Endothelial cell of umbilical vein (primary cell): Measurements from ENCODE around the gene CAMSAP3. TPM values are rescaled to one million over a fixed set of nuclear protein-coding genes. Genes with fewer than 3 reads are reported as not detected.

ENCODE experiments used
- BruUV-seq: library from RNA; stranded (reverse); fragments of 400-500 nt; replicated peaks from 2 replicates; lab custom pipeline; 2021; lab: Mats Ljungman, UMichigan
- CTCF ChIA-PET: fragments of 300-600, 350-600 bp; sonication (Branson Sonifier 250); formaldehyde crosslinking; loops from one replicate; lab custom pipeline; 2021; ENCODE audit warnings: antibody characterized with exemption, inconsistent platforms; lab: Charles Lee
- POLR2A ChIA-PET: fragments of 300-600, 350-600 bp; sonication (Branson Sonifier 250); formaldehyde crosslinking; loops from one replicate; lab custom pipeline; 2021; ENCODE audit warnings: antibody characterized with exemption, inconsistent platforms; lab: Charles Lee
- DNase-seq: peaks from one replicate; pipeline ENCODE4 v3.0.0-alpha.2; 2011; ENCODE audit warnings: low read depth, low spot score
- FAIRE-seq: peaks from 2 replicates; lab custom pipeline; 2011; peaks lifted over from hg19 to GRCh38; lab: Jason Lieb, UNC
- H2AFZ ChIP-seq: 2 replicates; pipeline ENCODE4 v1.6.0; 2012; ENCODE audit warnings: low read depth, low read length, control low read depth, inconsistent platforms
- H3K27ac ChIP-seq: 2 replicates; pipeline ENCODE4 v1.5.1; 2011; ENCODE audit warnings: low read depth, mild to moderate bottlenecking, control low read depth, low read length, moderate library complexity; ENCODE audit not compliant: insufficient read depth
- H3K27me3 ChIP-seq, 2 experiments: 2 replicates each; pipeline versions ENCODE4 v1.6.0 to v1.6.1; 2011; ENCODE audit warnings: low read length in 2 of 2, mixed read lengths in 1 of 2; ENCODE audit not compliant: control insufficient read depth in 2 of 2, insufficient read depth in 2 of 2
- H3K36me3 ChIP-seq, 2 experiments: 2 replicates in 1 of 2; 3 replicates in 1 of 2; pipeline ENCODE4 v1.5.1; 2011; ENCODE audit warnings: low read length in 2 of 2, mild to moderate bottlenecking in 1 of 2, moderate library complexity in 1 of 2; ENCODE audit not compliant: control insufficient read depth in 2 of 2, insufficient read depth in 2 of 2; ENCODE audit errors: extremely low read depth in 1 of 2
- H3K4me1 ChIP-seq: 3 replicates; pipeline ENCODE4 v1.5.1; 2011; ENCODE audit warnings: mild to moderate bottlenecking, low read length; ENCODE audit not compliant: control insufficient read depth, insufficient read depth; ENCODE audit errors: extremely low read depth
- H3K4me2 ChIP-seq: 2 replicates; pipeline ENCODE4 v1.6.1; 2011; ENCODE audit warnings: low read length, control low read depth, mixed read lengths; ENCODE audit not compliant: insufficient read depth
- H3K4me3 ChIP-seq, 3 experiments: fragments of 200-600 bp in 1 of 3; sonication (generic), shearing (Covaris generic) in 1 of 3; replicated peaks in 1 of 3; 2 replicates each; pipeline ENCODE4 v1.5.1; 2011 to 2016; ENCODE audit warnings: control low read depth in 3 of 3, low read length in 3 of 3, mild to moderate bottlenecking in 2 of 3, inconsistent platforms in 1 of 3, low read depth in 1 of 3, moderate library complexity in 1 of 3; ENCODE audit not compliant: insufficient read depth in 1 of 3
- H3K79me2 ChIP-seq: 2 replicates; pipeline ENCODE4 v1.6.0; 2012; ENCODE audit warnings: low read length, inconsistent platforms; ENCODE audit not compliant: control insufficient read depth, insufficient read depth
- H3K9ac ChIP-seq: replicated peaks from 2 replicates; pipeline ENCODE3; 2011; ENCODE audit warnings: low read length, control low read depth; ENCODE audit not compliant: insufficient read depth; ENCODE audit errors: extremely low read depth
- H3K9me1 ChIP-seq: replicated peaks from 3 replicates; pipeline ENCODE4 v1.6.0; 2011; ENCODE audit warnings: mild to moderate bottlenecking, low read length; ENCODE audit not compliant: control insufficient read depth, insufficient read depth; ENCODE audit errors: extremely low read depth
- H3K9me3 ChIP-seq: replicated peaks from 2 replicates; pipeline ENCODE4 v1.5.1; 2012; ENCODE audit warnings: low read length, inconsistent platforms; ENCODE audit not compliant: control insufficient read depth, insufficient read depth
- H4K20me1 ChIP-seq: replicated peaks from 2 replicates; pipeline ENCODE3; 2011; ENCODE audit warnings: mild to moderate bottlenecking, low read length; ENCODE audit not compliant: control insufficient read depth, insufficient read depth; ENCODE audit errors: extremely low read depth
- EZH2 ChIP-seq: IDR thresholded peaks from 2 replicates; pipeline ENCODE4 v1.6.1; 2012; ENCODE audit warnings: borderline replicate concordance, low read depth, mild to moderate bottlenecking, moderate library complexity, low read length, inconsistent platforms; ENCODE audit not compliant: severe bottlenecking
- FOS ChIP-seq: IDR thresholded peaks from 2 replicates; pipeline ENCODE4 v1.6.1; 2011; ENCODE audit warnings: mild to moderate bottlenecking, low read length, moderate library complexity, borderline replicate concordance; ENCODE audit not compliant: insufficient read depth
- GATA2 ChIP-seq: IDR thresholded peaks from 2 replicates; pipeline ENCODE4 v1.7.0; 2011; ENCODE audit warnings: low read depth, mild to moderate bottlenecking, moderate library complexity, mixed read lengths, low read length; ENCODE audit not compliant: insufficient read length, insufficient read depth
- JUN ChIP-seq: IDR thresholded peaks from 2 replicates; pipeline ENCODE4 v1.6.1; 2011; ENCODE audit warnings: borderline replicate concordance, low read depth; ENCODE audit not compliant: insufficient read length, insufficient read depth
- MYC ChIP-seq: IDR thresholded peaks from one replicate; pipeline ENCODE4 v1.6.1; 2011; ENCODE audit warnings: mild to moderate bottlenecking, low read depth, low read length
- POLR2A ChIP-seq: IDR thresholded peaks from 2 replicates; pipeline ENCODE4 v1.6.1; 2012; ENCODE audit warnings: low read depth, mild to moderate bottlenecking, control low read depth, low read length
- POLR2AphosphoS5 ChIP-seq: IDR thresholded peaks from 2 replicates; pipeline ENCODE4 v1.6.1; 2012; ENCODE audit warnings: low read depth, mild to moderate bottlenecking, control low read depth, low read length, moderate library complexity; ENCODE audit not compliant: insufficient read depth
- dilution Hi-C: fragments of 300-500 bp; cut with MboI; formaldehyde crosslinking; loops from one replicate; pipeline ENCODE4 v1.15.0; 2019; ENCODE audit warnings: low sequenced_read_pairs; ENCODE audit not compliant: extremely low pct_ligation_motif_present
- intact Hi-C: fragments of 100-400 bp; cut with micrococcal nuclease; formaldehyde crosslinking; loops from one replicate; pipeline ENCODE4 v1.10.0; 2022
- polyA plus RNA-seq, 4 experiments: library from polyadenylated mRNA; depleted of rRNA in 3 of 4; stranded (reverse) in 3 of 4; unstranded in 1 of 4; fragments of >200 nt; gene quantifications; 2 replicates each; pipeline versions ENCODE4 v1.2.1 to v1.2.3, GENCODE V29; 2011 to 2012; ENCODE audit warnings: missing spikeins in 1 of 4
- total RNA-seq: library from RNA; stranded (reverse); gene quantifications from 2 replicates; pipeline ENCODE4 v1.2.3, GENCODE V29; 2021
- TF ChIP-seq, protein P1 (sequence below): IDR thresholded peaks from 2 replicates; pipeline ENCODE4 v1.6.1; 2011; ENCODE audit not compliant: insufficient read depth, insufficient read length

The CAMSAP3 gene
- total and polyA plus RNA-seq, 2 donors (not counting 3 experiments of a cell fraction or from before 2014, with no cell fraction given): 0.11 to 0.22 TPM

DNA sequence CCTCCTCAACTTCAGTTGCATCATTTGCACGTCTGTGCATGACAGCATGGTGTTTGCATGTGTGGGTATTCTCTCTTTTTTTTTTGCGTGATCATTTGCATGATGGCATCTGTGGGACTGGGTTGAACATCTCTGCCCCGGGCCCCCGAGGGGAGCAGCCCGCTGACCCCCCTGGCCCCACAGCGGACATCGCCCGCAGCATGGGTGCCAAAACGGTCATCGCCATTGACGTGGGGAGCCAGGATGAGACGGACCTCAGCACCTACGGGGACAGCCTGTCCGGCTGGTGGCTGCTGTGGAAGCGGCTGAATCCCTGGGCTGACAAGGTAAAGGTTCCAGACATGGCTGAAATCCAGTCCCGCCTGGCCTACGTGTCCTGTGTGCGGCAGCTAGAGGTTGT is 37.0 kb upstream of the CAMSAP3 start:
- BruUV-seq: no TSS peak
- Histone ChIP-seq H3K27ac (no peak overlapping the region), H3K9me3 (no peaks in the 10 kb centered on the region), H3K4me3 (no peak overlapping the region), H3K36me3 (peaks cover 3 to 41% of the 10 kb centered on the region in 2 experiments), H3K4me2 (no peak overlapping the region), H4K20me1 (no peaks in the 10 kb centered on the region), H3K27me3 (no peaks in the 10 kb centered on the region), H3K9me1 (no peaks in the 10 kb centered on the region), H2AFZ (no peak overlapping the region), H3K4me1 (no peaks in the 10 kb centered on the region), H3K9ac (no peak overlapping the region), H3K79me2 (no peaks in the 10 kb centered on the region)
- FAIRE-seq (no peak), DNase-seq (no peak)
- POLR2A ChIA-PET: interaction anchor here (0.5 kb wide), 2 partner anchors 10 to 343 kb away, joined by 3 to 5 read pairs; no protein-coding TSS in a partner anchor
- intact Hi-C loops (no loop called here), dilution Hi-C loops (no loop called here)
- CTCF ChIA-PET: interaction anchor here (3.6 kb wide), 1 partner anchor 10 kb away, joined by 22 read pairs; no protein-coding TSS in a partner anchor
- no peak for TF ChIP-seq JUN
- no peak for TF ChIP-seq POLR2AphosphoS5
- TF ChIP-seq FOS: no peak
- no peak for TF ChIP-seq MYC
- TF ChIP-seq, protein P1, sequence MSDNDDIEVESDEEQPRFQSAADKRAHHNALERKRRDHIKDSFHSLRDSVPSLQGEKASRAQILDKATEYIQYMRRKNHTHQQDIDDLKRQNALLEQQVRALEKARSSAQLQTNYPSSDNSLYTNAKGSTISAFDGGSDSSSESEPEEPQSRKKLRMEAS: no peak
- no peak for TF ChIP-seq EZH2

DNA sequence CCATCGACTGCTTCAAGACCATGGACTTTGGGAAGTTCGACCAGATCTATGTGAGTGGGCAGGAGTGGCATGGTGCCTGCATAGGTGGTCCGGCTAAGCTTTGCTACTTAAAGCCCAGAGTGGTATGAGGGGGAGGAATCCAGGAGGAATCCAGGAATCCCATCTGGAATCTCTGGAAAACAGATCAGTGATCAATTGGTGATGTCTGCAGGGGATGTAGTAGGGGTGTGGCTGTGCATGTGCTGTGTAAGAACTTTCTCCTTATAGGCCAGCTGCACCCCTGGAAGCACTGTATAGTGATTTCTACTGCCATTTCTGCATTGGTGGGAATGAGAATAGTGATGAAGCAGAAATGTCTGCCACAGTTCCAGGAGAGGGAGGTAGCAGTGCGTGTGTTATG is 36.6 kb upstream of the CAMSAP3 start:
- intact Hi-C loops (no loop called here), dilution Hi-C loops (no loop called here)
- FAIRE-seq: no peak
- no peaks in the 10 kb centered on the region for H3K79me2 ChIP-seq
- no peaks in the 10 kb centered on the region for H3K9me1 ChIP-seq
- no peak overlapping the region for H3K27ac ChIP-seq
- no peak overlapping the region for H2AFZ ChIP-seq
- H3K4me1 ChIP-seq: no peaks in the 10 kb centered on the region
- no peak overlapping the region for H3K9ac ChIP-seq
- no peaks in the 10 kb centered on the region for H4K20me1 ChIP-seq
- no peak overlapping the region for H3K4me3 ChIP-seq
- H3K36me3 ChIP-seq: peaks cover 3 to 40% of the 10 kb centered on the region in 2 experiments
- H3K27me3 ChIP-seq: no peaks in the 10 kb centered on the region
- no peaks in the 10 kb centered on the region for H3K9me3 ChIP-seq
- TF ChIP-seq, protein P1: no peak
- TF ChIP-seq JUN: no peak
- no peak for TF ChIP-seq POLR2A
- no peak for TF ChIP-seq POLR2AphosphoS5
- no peak for TF ChIP-seq GATA2
- TF ChIP-seq FOS: no peak
- DNase-seq: no peak
- POLR2A ChIA-PET: interaction anchor here (0.5 kb wide), 2 partner anchors 9 to 342 kb away, joined by 3 to 5 read pairs; no protein-coding TSS in a partner anchor
- no TSS peak for BruUV-seq
- CTCF ChIA-PET: interaction anchor here (3.6 kb wide), 1 partner anchor 9 kb away, joined by 22 read pairs; no protein-coding TSS in a partner anchor
- no peak overlapping the region for H3K4me2 ChIP-seq
